ENCODE results near the gene TP53BP2.

GRCh38 chr1:223774134-223774814, 71.5 kb downstream of the TP53BP2 start:
- no peak for TF ChIP-seq POLR2A (IDR thresholded peaks at IDR 0.05; ENCODE audit: low read depth, low read length)
- TF ChIP-seq POLR2AphosphoS5 (IDR thresholded peaks at IDR 0.05; ENCODE audit: low read depth, low read length): no peak
- no peak for TF ChIP-seq TAF1 (IDR thresholded peaks at IDR 0.05; ENCODE audit: borderline replicate concordance, low read depth, low read length)

All from GM12892 (cell line).